Activated CD4-positive, alpha-beta T cell treated with anti-CD3 and anti-CD28 coated beads, Interleukin-10, Interleukin-2, amounts not matched to agents 100 ng/mL and 50 ng/mL, durations not matched to agents 16 hours and 8 hours (primary cell): Measurements from ENCODE around the gene FOXL1.

Source experiments
- DNase-seq: peaks from one replicate; pipeline ENCODE4 v3.0.0-alpha.2; 2020

The FOXL1 gene

GRCh38 chr16:86568677-86569623 is 9.4 kb upstream of the FOXL1 start:
- DNase-seq: no peak

GRCh38 chr16:86569701-86570447 is 8.5 kb upstream of the FOXL1 start:
- no peak for DNase-seq

- no peak for DNase-seq
Observed at GRCh38 chr16:86570558-86571529, 7.5 kb upstream of the FOXL1 start.

DNA sequence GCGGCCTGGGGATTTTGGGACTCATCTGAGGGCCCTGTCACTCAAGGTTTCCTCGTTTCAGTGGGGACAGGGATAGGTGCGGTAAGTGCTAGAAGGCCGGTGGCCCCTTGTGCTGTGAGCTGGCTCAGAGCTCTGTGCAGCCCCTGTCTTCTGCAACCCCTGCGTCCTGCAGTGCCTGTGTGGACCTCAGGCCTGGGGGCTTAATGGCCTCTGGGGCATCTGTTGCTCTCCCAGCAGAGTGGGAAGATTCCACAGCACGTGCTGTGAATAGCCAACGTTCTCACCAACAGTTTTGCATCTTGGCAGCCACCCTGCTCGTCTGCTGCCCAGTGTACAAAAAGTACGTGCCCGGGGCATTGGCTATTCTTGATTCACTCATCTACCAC is 6.8 kb upstream of the FOXL1 start:
- no peak for DNase-seq

DNA sequence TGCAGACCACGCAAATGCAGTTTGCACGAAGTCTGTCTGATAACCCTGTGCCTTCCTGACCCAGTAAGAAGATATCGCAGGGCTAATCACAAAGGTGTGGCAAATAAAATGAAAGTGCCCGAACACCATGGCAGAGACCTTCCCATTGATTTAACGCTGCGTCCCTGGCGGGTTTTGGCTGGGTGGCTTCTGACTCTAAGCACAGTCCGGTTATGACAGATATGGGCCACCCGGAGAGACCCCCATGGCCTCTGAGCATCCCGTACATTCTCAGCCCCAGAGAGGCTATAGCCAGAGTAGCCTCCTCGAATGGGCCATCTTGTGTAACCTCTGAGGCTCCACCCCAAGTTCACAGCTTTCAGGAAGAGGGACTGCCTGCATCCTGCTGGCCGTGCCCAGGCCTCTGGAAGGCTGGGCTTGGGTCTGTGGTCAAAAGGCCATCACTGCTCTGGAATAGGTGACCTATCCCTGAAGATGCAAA is 6.3 kb upstream of the FOXL1 start:
- DNase-seq: no peak

GRCh38 chr16:86572606-86573005 is 5.7 kb upstream of the FOXL1 start:
- no peak for DNase-seq

DNA sequence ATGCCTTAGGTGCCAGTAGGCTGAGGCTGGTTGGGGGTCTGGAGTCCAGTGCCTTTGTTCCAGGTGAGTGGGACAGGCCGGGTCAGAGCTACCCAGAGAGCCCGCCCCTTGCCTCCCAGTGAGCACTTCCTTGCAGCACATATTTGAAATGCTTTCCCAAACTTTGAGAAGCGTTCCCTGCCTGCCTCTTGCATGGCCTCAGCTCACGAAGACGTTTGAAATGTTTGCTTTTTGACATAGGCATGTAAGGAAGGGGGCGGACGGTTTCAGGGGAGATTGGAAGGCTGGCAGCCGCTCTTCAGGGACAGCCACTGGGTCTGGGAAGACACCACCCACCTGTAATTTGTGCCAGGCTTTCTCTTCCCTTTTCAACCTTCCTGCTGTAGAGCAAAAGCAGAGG is 5.1 kb upstream of the FOXL1 start:
- no peak for DNase-seq

GRCh38 chr16:86573646-86574508 is 4.5 kb upstream of the FOXL1 start:
- DNase-seq: no peak

GRCh38 chr16:86574646-86575045 is 3.7 kb upstream of the FOXL1 start:
- no peak for DNase-seq

- DNase-seq: no peak
Observed at GRCh38 chr16:86575095-86575685, 3.2 kb upstream of the FOXL1 start.

DNA sequence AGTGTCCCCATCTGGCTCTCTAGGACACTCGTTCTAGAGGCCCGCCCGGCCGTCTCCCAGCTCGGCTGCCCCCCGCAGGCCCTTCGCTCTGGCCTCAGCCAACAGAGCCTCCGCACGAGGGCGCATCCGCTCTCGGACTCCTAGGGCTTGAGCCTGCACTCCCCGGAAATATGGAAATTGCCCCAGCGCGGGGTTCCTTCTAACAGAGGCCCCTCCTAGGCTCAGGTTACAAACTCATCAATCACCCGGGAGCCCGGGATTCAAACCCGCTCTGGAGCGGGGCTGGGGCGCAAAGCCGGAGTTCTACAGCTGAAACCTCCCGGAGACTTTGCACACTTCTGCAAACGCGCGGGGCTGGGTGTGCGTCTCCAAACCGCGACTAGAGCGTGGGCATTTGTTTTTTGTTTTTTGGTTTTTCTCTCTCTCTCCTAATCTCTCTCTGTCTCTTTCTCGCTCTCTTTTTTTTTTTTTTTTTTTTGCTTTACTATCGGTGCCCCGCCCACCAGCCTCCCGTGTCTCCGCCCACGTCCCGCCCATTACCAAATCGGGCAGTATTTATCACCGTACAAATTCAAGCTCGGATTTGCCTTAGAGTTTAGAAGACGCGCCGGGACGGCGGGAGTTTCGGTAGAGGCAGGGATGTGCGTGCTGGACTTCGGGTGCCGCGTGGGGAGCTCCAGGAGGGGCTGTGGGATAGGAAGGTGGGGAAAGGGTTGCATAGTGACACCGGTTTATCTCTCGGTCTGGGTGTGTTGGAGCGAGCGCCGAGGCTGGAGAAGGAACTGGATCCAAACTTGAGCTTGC is 2.4 kb upstream of the FOXL1 start:
- DNase-seq: peak; percentile 43

- DNase-seq: no peak
Observed at GRCh38 chr16:86576591-86577313, 1.6 kb upstream of the FOXL1 start.

DNA sequence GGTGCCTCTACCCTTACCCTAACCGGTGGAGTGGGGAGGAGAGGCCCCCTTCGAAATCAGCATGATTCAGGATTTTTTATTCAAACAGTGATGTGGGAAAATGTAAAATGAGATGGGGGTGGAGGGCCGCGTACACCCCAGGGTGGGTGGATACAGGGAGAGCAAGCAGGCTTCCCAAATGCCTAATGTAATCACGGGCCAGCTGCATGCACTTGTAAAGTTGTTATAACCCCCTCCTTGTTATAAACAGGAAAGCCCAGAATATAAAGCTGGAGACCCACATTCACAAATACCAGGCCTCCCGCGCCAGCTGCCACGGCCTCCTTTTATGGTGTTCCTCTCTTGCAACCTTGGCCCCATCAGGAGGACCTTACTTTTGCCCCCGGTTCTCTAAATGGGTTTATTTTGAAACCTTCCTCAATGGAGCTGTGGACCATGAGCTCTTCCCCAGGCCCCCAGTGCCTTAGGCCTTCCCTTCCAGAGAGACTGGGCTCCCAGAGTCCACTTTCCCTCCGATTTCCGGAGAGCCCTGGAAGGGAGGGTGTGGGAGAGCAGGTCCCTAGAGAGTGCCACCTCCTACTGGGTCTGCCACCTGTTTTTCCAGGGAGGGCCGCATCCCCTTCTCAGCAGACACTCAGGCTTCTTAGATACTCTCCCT is 906 bp upstream of the FOXL1 start:
- DNase-seq: no peak

- DNase-seq: no peak
Observed at GRCh38 chr16:86578611-86579267, 390 bp downstream of the FOXL1 start.

- no peak for DNase-seq
Observed at GRCh38 chr16:86579268-86580062, 1.1 kb downstream of the FOXL1 start.

DNA sequence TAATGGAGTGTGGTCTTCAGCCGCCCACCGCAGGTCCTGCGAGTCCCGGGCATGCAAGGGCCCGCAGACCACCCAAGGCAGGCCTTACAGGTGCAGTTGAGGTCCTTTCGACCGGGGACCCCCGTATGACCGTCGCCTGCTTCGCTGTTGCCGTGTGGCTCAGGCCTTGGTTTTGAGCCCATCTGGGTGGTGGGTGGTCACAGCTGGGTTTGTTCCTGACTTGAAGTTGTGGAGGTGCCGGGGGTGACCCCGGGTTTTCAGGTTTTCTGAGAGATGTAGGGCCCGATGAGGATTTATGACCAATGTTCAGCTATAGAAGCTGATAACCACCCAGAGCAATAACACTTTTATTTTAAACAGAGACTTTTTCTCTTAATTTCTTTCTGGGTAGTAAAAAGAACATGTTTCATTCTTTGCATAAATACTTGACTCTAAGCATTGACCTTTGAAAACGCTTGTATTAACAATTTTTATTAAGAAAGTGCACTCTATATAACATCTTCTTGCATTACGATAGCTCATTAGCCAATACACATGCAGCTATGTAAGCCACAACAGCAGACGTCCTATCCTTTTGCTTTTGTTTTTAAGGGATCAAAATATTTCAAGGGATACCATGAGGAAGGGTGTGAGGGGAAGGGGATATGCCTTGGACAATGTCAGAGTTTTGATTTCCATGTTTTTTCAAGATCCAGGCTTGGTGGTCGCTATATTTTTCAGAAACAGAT is 1.9 kb downstream of the FOXL1 start:
- no peak for DNase-seq

DNA sequence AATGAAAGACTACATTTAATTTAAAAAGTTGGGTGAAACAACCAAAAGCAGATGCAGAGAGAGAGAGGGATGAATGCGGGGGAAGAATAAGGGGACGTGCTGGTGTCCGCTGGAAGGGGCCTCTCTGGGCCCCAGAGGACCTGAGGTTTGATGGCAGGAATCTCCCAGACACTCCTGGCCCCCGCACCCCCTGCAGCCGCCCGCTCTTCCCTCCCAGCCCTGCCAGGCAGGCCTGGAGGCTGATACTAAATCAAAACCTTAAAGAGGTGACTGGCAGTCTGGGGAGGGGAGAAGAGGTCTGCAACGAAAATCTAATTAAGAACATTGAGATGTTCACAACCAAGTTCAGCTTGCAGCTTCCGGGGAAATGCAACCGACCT is 2.4 kb downstream of the FOXL1 start:
- DNase-seq: no peak
